NK-92 (cell line): Measurements from ENCODE around the gene DIPK1C.

ENCODE experiments used
- DNase-seq: peaks from one replicate; lab custom pipeline; 2025; ENCODE audit not compliant: unreplicated experiment; lab: John Stamatoyannopoulos, UW

Gene DIPK1C

GRCh38 chr18:74390900-74391299 lies 66.2 kb downstream of the DIPK1C start:
- DNase-seq, result no peak

GRCh38 chr18:74389991-74390390 lies 67.1 kb downstream of the DIPK1C start:
- DNase-seq, result no peak

- no peak for DNase-seq
Measured at GRCh38 chr18:74389171-74389927, 67.8 kb downstream of the DIPK1C start.

GRCh38 chr18:74388227-74388626 lies 68.9 kb downstream of the DIPK1C start:
- DNase-seq, result no peak

GRCh38 chr18:74387383-74387782 lies 69.7 kb downstream of the DIPK1C start:
- no peak for DNase-seq
